Mucosa of stomach (tissue), 1 donor: ENCODE measurements around the gene GCLM.
A peak's percentile ranks its signal among the peaks of the same experiment; 100 is the strongest.
"Not testable (repeated sequence)": the region's sequence is repeated elsewhere in the genome, so short reads cannot be mapped to it uniquely, and the experiment has no call there.

Experiments used
- H3K27me3 ChIP-seq: one replicate; pipeline ENCODE4 v1.7.0; 2013; ENCODE audit warnings: mild to moderate bottlenecking, low read length; ENCODE audit not compliant: control insufficient read depth, insufficient read depth
- H3K36me3 ChIP-seq: one replicate; pipeline ENCODE4 v1.7.0; 2013; ENCODE audit warnings: low read length; ENCODE audit not compliant: control insufficient read depth, insufficient read depth
- H3K4me1 ChIP-seq: one replicate; pipeline ENCODE4 v1.7.0; 2013; ENCODE audit warnings: mild to moderate bottlenecking, low read length; ENCODE audit not compliant: control insufficient read depth, insufficient read depth
- H3K4me3 ChIP-seq: one replicate; pipeline ENCODE4 v1.7.0; 2013; ENCODE audit warnings: low read length
- H3K9ac ChIP-seq: one replicate; pipeline ENCODE4 v1.7.0; 2013; ENCODE audit warnings: mild to moderate bottlenecking, low read length, moderate library complexity
- H3K9me3 ChIP-seq: one replicate; pipeline ENCODE4 v1.7.0; 2013; ENCODE audit warnings: mild to moderate bottlenecking, low read length, moderate library complexity; ENCODE audit not compliant: control insufficient read depth
- donor health status: Pancreatic carcinoma.

GCLM gene, protein sequence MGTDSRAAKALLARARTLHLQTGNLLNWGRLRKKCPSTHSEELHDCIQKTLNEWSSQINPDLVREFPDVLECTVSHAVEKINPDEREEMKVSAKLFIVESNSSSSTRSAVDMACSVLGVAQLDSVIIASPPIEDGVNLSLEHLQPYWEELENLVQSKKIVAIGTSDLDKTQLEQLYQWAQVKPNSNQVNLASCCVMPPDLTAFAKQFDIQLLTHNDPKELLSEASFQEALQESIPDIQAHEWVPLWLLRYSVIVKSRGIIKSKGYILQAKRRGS

GRCh38 chr1:93909146-93910050, at the start of gene GCLM:
Gene GCLM, minus strand, starts transcription at chr1:93909430. Its CDS starts 267 bp downstream, at chr1:93909163.
- Histone ChIP-seq H3K36me3 (no peaks in the 10 kb centered on the region), H3K27me3 (no peaks in the 10 kb centered on the region), H3K9me3 (no peaks in the 10 kb centered on the region), H3K4me1 (peaks cover 16% of the 10 kb centered on the region), H3K9ac (peak within 1 kb of the TSS; percentile 73), H3K4me3 (peak within 1 kb of the TSS; percentile 44)

DNA sequence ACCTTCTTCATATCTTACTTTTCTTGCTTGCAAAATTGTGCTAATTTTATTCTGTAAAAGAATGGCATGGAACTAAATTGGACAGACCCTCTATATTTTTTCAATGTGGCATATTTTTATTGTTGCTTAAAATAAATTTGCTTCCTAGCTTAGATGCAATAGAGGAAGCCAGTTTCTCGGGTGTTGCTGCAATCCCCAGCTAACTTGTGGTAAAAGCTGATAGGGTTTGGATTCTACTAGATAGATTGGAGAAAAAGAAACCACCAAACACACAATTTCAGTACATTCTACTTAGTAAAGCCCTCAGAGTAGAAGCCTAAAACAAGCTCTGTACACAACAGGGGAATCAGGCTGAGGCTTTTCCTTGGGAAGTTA, 49.5 kb upstream of the GCLM start:
- Histone ChIP-seq H3K4me1 (no peaks in the 10 kb centered on the region), H3K36me3 (no peaks in the 10 kb centered on the region), H3K4me3 (no peak overlapping the region), H3K9ac (no peak overlapping the region), H3K27me3 (no peaks in the 10 kb centered on the region), H3K9me3 (no peaks in the 10 kb centered on the region)

DNA sequence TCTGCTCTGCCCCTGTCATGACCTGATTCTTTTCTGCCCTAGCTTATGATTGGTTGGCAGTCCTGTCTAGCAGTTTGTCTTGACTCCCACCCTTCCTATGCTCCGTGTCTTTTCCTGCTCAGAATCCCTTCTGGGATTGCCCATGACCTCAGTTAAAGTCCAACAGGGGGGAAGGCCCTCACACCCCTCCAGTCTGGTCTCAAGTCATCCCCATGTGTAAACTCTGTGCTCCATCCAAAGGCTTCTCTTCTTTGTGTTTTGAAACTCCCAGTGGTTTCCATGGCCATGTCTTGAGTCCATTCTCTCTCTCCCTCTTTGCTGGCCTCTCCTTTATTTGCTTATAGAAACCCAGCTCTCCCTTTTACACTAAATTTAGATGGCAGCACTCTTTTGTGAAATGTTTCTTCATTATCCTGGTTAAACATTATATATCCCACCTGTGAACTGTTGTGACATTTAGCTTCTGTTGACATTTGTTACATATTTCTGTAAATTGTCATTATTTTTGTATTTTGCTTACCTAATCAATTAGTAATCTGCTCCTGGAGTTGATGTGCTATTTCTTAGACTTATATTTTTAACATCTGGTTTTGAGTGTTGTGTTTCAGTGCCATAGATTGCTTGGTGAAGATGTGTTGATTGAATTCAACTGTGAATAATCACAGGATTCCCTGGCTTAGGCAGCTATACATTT, 48.9 kb upstream of the GCLM start:
- Histone ChIP-seq H3K36me3 (no peaks in the 10 kb centered on the region), H3K9ac (no peak overlapping the region), H3K27me3 (no peaks in the 10 kb centered on the region), H3K4me3 (no peak overlapping the region), H3K4me1 (no peaks in the 10 kb centered on the region), H3K9me3 (no peaks in the 10 kb centered on the region)

GRCh38 chr1:93955765-93956164, 46.5 kb upstream of the GCLM start:
- Histone ChIP-seq H3K9ac (no peak overlapping the region), H3K36me3 (no peaks in the 10 kb centered on the region), H3K4me1 (no peaks in the 10 kb centered on the region), H3K27me3 (no peaks in the 10 kb centered on the region), H3K9me3 (no peaks in the 10 kb centered on the region), H3K4me3 (no peak overlapping the region)

GRCh38 chr1:93947002-93947686, 37.9 kb upstream of the GCLM start:
- not testable (repeated sequence) for H3K4me1 ChIP-seq, H3K4me3 ChIP-seq

DNA sequence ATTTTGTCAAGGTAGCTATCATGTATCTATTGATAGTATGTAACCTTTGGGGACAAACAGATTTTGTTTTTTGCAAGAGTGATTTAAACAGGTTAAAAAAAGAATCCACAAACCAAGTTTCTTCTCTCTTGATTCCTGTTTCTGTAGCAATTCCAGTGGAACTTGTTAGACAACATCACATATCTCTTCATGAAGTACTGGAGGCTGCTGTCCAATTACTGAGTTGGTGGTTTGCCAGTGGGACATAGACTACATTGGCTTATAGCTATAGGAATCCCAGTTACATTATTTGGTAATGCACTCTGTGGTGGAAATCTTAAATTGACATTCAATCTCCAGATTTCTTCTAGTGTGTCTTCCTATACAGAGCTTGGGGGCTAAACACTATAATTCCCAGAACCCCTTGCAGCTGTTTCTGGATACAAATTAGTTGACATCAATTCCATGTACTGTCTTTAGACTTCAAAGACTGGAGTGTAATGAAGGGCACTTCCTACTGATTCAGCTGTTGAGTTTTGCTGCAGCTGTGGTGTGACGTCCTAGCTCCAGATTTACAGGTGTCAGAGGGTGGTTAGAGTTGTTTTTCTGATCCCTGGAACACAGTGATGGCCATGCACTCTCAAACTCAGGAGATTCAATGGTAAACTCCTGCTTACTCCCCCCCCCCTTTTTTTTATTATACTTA, 29.4 kb upstream of the GCLM start:
- Histone ChIP-seq H3K4me3 (no peak overlapping the region), H3K9me3 (no peaks in the 10 kb centered on the region), H3K9ac (no peak overlapping the region), H3K27me3 (no peaks in the 10 kb centered on the region), H3K36me3 (no peaks in the 10 kb centered on the region), H3K4me1 (no peaks in the 10 kb centered on the region)

More at GRCh38 chr1:93947002-93947686, 37.9 kb upstream of the GCLM start:
- H3K9ac ChIP-seq, H3K9me3 ChIP-seq, H3K36me3 ChIP-seq, H3K27me3 ChIP-seq: not testable (repeated sequence)

GRCh38 chr1:93937997-93938396, 28.8 kb upstream of the GCLM start:
- H3K9me3 ChIP-seq = no peaks in the 10 kb centered on the region
- H3K36me3 ChIP-seq = no peaks in the 10 kb centered on the region
- H3K9ac ChIP-seq = no peak overlapping the region
- no peak overlapping the region for H3K4me3 ChIP-seq
- no peaks in the 10 kb centered on the region for H3K27me3 ChIP-seq
- no peaks in the 10 kb centered on the region for H3K4me1 ChIP-seq

- no peak overlapping the region for H3K4me3 ChIP-seq
- no peaks in the 10 kb centered on the region for H3K36me3 ChIP-seq
- no peaks in the 10 kb centered on the region for H3K4me1 ChIP-seq
- no peaks in the 10 kb centered on the region for H3K27me3 ChIP-seq
- H3K9me3 ChIP-seq = no peaks in the 10 kb centered on the region
- no peak overlapping the region for H3K9ac ChIP-seq
Observed at GRCh38 chr1:93925206-93925605, 16.0 kb upstream of the GCLM start.

GRCh38 chr1:93919780-93920179, 10.6 kb upstream of the GCLM start:
- Histone ChIP-seq H3K4me1 (no peaks in the 10 kb centered on the region), H3K9ac (no peak overlapping the region), H3K4me3 (no peak overlapping the region), H3K36me3 (no peaks in the 10 kb centered on the region), H3K9me3 (no peaks in the 10 kb centered on the region), H3K27me3 (no peaks in the 10 kb centered on the region)

DNA sequence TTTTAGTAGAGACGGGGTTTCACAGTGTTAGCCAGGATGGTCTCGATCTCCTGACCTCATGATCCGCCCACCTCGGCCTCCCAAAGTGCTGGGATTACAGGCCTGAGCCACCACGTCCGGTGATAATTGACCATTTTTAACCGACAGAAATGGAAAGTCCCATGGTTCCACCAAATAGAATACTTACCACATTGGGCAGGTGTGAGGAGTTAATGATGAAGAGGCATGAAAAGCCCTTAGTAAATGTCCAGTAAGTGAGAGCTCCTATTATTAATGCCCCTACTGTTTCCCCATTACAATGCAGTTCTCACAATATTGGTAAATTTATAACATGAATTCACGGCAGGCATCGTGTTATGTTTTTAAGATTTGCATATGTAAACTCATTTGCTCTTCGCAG, 8.1 kb upstream of the GCLM start:
- Histone ChIP-seq H3K4me3 (no peak overlapping the region), H3K27me3 (no peaks in the 10 kb centered on the region), H3K4me1 (no peaks in the 10 kb centered on the region), H3K9me3 (no peaks in the 10 kb centered on the region), H3K9ac (no peak overlapping the region), H3K36me3 (no peaks in the 10 kb centered on the region)

DNA sequence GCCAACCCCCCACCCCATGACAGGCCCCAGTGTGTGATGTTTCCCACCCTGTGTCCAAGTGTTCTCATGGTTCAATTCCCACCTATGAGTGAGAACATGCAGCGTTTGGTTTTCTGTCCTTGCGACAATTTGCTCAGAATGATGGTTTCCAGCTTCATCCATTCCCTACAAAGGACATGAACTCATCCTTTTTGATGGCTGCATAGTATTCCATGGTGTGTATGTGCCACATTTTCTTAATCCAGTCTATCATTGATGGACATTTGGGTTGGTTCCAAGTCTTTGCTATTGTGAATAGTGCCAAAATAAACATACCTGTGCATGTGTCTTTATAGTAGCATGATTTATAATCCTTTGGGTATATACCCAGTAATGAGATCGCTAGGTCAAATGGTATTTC, 1.6 kb upstream of the GCLM start:
- not testable (repeated sequence) for H3K27me3 ChIP-seq, H3K4me3 ChIP-seq, H3K36me3 ChIP-seq, H3K9ac ChIP-seq, H3K9me3 ChIP-seq
- peaks cover 16% of the 10 kb centered on the region for H3K4me1 ChIP-seq
